ENCODE measurements around the gene MYL6. TPM values are rescaled to one million over a fixed set of nuclear protein-coding genes. Genes with fewer than 3 reads are reported as not detected.

Gene MYL6
- total RNA-seq, 1 experiment from 2014 or later = 1,181 TPM

- no peak overlapping the region for H3K27ac ChIP-seq (ENCODE audit: insufficient read length, low read depth, low read length)
- no peak overlapping the region for H3T11ph ChIP-seq (ENCODE audit: low read length)
- H2BK20ac ChIP-seq (ENCODE audit: low read depth, low read length, poor library complexity, severe bottlenecking) = no peak overlapping the region
- Mint-ChIP-seq H3K36me3 (ENCODE audit: insufficient read depth in 1 of 3, low read depth in 3 of 3) (peaks cover 68 to 93% (median 91%) of the 10 kb centered on the region in 3 experiments), H3K9me3 (no peaks in the 10 kb centered on the region), H3K4me1 (peaks cover 29 to 36% of the 10 kb centered on the region in 2 experiments), H3K27ac (peak overlapping the region; percentile 2 to 60 (median 21); a peak in 3 of 7 replicates), H3K27me3 (ENCODE audit: low read depth) (peaks cover 6% of the 10 kb centered on the region), H3K4me3 (no peak overlapping the region)
- H2BK120ac ChIP-seq (ENCODE audit: low read depth, low read length, poor library complexity, severe bottlenecking) = no peak overlapping the region
- no peak overlapping the region for H4K5ac ChIP-seq (ENCODE audit: insufficient read length, low read depth, low read length)
- H3K56ac ChIP-seq (ENCODE audit: insufficient read length, low read depth, low read length) = no peak overlapping the region
- no peak for DNase-seq
- no peaks in the 10 kb centered on the region for H3K79me1 ChIP-seq (ENCODE audit: insufficient read depth, low read depth, low read length, poor library complexity, severe bottlenecking)
- H3K23ac ChIP-seq (ENCODE audit: insufficient read length, low read depth, low read length) = no peak overlapping the region
- H3K9ac ChIP-seq (ENCODE audit: extremely low read depth, insufficient read length, low read length) = no peak overlapping the region
- WGBS (ENCODE audit: extremely low coverage, insufficient read length, low lambda C conversion rate) = no CpG with 5 or more reads among the region's 4 CpGs
- no peaks in the 10 kb centered on the region for H3K79me2 ChIP-seq (ENCODE audit: insufficient read depth, low read length)
- no peak for TF ChIP-seq CTCF (conservative IDR thresholded peaks at IDR 0.05)
- H3K14ac ChIP-seq (ENCODE audit: insufficient read depth, low read length) = no peak overlapping the region
- no peak overlapping the region for H2BK15ac ChIP-seq (ENCODE audit: low read depth, low read length)
- H3K27me3 ChIP-seq (ENCODE audit: insufficient read depth, low read length) = no peaks in the 10 kb centered on the region
- no peak overlapping the region for H4K8ac ChIP-seq (replicated peaks; ENCODE audit: insufficient read length, low read depth, low read length)
- no peaks in the 10 kb centered on the region for H3K9me3 ChIP-seq (ENCODE audit: control insufficient read depth, low read depth, low read length)
- no peak overlapping the region for H2AK5ac ChIP-seq (ENCODE audit: insufficient read length, low read length)
- H3K23me2 ChIP-seq (ENCODE audit: insufficient read length, low read depth, low read length, poor library complexity, severe bottlenecking) = no peaks in the 10 kb centered on the region
- H2AFZ ChIP-seq (ENCODE audit: low read length) = no peak overlapping the region
- no peak overlapping the region for H2BK5ac ChIP-seq (ENCODE audit: insufficient read length, low read length)
- H4K91ac ChIP-seq (ENCODE audit: insufficient read length, low read depth, low read length) = no peak overlapping the region
- no peak overlapping the region for H3K18ac ChIP-seq (ENCODE audit: insufficient read length, low read depth, low read length)
- H3K4me1 ChIP-seq (ENCODE audit: insufficient read depth, low read length) = no peaks in the 10 kb centered on the region; the same call in 1 of the 2 replicates
- H4K20me1 ChIP-seq (ENCODE audit: control insufficient read depth, insufficient read depth, insufficient read length) = no peaks in the 10 kb centered on the region
- H3K4me2 ChIP-seq (ENCODE audit: insufficient read depth, insufficient read length, low read length) = no peak overlapping the region
- H2BK12ac ChIP-seq (ENCODE audit: insufficient read length, low read depth, low read length) = no peak overlapping the region
- H3K4ac ChIP-seq (ENCODE audit: low read depth, low read length) = no peak overlapping the region
These were observed 7.2 kb downstream of the MYL6 start for GRCh38 chr12:56165369-56165768.
